ENCODE data around the gene SLC2A5.

The SLC2A5 gene

GRCh38 chr1:9086796-9087195, 17.4 kb upstream of the SLC2A5 start:
- H3K4me3 ChIP-seq (ENCODE audit: low read length), result no peak overlapping the region
- H3K36me3 ChIP-seq (ENCODE audit: control insufficient read depth, low read depth, low read length), result no peaks in the 10 kb centered on the region
- H3K27ac ChIP-seq (ENCODE audit: low read length), result no peak overlapping the region
- no peaks in the 10 kb centered on the region for H3K4me1 ChIP-seq (ENCODE audit: control insufficient read depth, low read depth, low read length)
- H3K27me3 ChIP-seq (ENCODE audit: control insufficient read depth, insufficient read depth, low read length), result no peaks in the 10 kb centered on the region
- no peak overlapping the region for H3K9ac ChIP-seq (ENCODE audit: low read length)
- H3K9me3 ChIP-seq (ENCODE audit: control insufficient read depth, low read depth, low read length), result no peaks in the 10 kb centered on the region

- Histone ChIP-seq H3K4me1 (ENCODE audit: control insufficient read depth, low read depth, low read length) (no peaks in the 10 kb centered on the region), H3K27ac (ENCODE audit: low read length) (no peak overlapping the region)
Measured at GRCh38 chr1:9086045-9086444, 16.6 kb upstream of the SLC2A5 start.

GRCh38 chr1:9085306-9085940, 16.0 kb upstream of the SLC2A5 start:
- Histone ChIP-seq H3K27ac (ENCODE audit: low read length) (no peak overlapping the region), H3K9me3 (ENCODE audit: control insufficient read depth, low read depth, low read length) (no peaks in the 10 kb centered on the region), H3K4me3 (ENCODE audit: low read length) (no peak overlapping the region), H3K27me3 (ENCODE audit: control insufficient read depth, insufficient read depth, low read length) (no peaks in the 10 kb centered on the region), H3K9ac (ENCODE audit: low read length) (no peak overlapping the region), H3K36me3 (ENCODE audit: control insufficient read depth, low read depth, low read length) (no peaks in the 10 kb centered on the region), H3K4me1 (ENCODE audit: control insufficient read depth, low read depth, low read length) (no peaks in the 10 kb centered on the region)

More at GRCh38 chr1:9086045-9086444, 16.6 kb upstream of the SLC2A5 start:
- no peaks in the 10 kb centered on the region for H3K9me3 ChIP-seq (ENCODE audit: control insufficient read depth, low read depth, low read length)
- no peaks in the 10 kb centered on the region for H3K36me3 ChIP-seq (ENCODE audit: control insufficient read depth, low read depth, low read length)
- H3K9ac ChIP-seq (ENCODE audit: low read length), result no peak overlapping the region
- H3K4me3 ChIP-seq (ENCODE audit: low read length), result no peak overlapping the region
- no peaks in the 10 kb centered on the region for H3K27me3 ChIP-seq (ENCODE audit: control insufficient read depth, insufficient read depth, low read length)

GRCh38 chr1:9084906-9085305, 15.5 kb upstream of the SLC2A5 start:
- no peaks in the 10 kb centered on the region for H3K4me1 ChIP-seq (ENCODE audit: control insufficient read depth, low read depth, low read length)
- H3K36me3 ChIP-seq (ENCODE audit: control insufficient read depth, low read depth, low read length), result no peaks in the 10 kb centered on the region
- no peaks in the 10 kb centered on the region for H3K9me3 ChIP-seq (ENCODE audit: control insufficient read depth, low read depth, low read length)
- no peaks in the 10 kb centered on the region for H3K27me3 ChIP-seq (ENCODE audit: control insufficient read depth, insufficient read depth, low read length)
- no peak overlapping the region for H3K27ac ChIP-seq (ENCODE audit: low read length)
- no peak overlapping the region for H3K9ac ChIP-seq (ENCODE audit: low read length)
- no peak overlapping the region for H3K4me3 ChIP-seq (ENCODE audit: low read length)

- Histone ChIP-seq H3K36me3 (ENCODE audit: control insufficient read depth, low read depth, low read length) (no peaks in the 10 kb centered on the region), H3K4me1 (ENCODE audit: control insufficient read depth, low read depth, low read length) (no peaks in the 10 kb centered on the region), H3K9ac (ENCODE audit: low read length) (no peak overlapping the region), H3K27ac (ENCODE audit: low read length) (no peak overlapping the region), H3K9me3 (ENCODE audit: control insufficient read depth, low read depth, low read length) (no peaks in the 10 kb centered on the region), H3K4me3 (ENCODE audit: low read length) (no peak overlapping the region), H3K27me3 (ENCODE audit: control insufficient read depth, insufficient read depth, low read length) (no peaks in the 10 kb centered on the region)
Measured at GRCh38 chr1:9081473-9081872, 12.0 kb upstream of the SLC2A5 start.

- H3K27ac ChIP-seq (ENCODE audit: low read length), result no peak overlapping the region
- H3K9me3 ChIP-seq (ENCODE audit: control insufficient read depth, low read depth, low read length), result no peaks in the 10 kb centered on the region
- no peak overlapping the region for H3K9ac ChIP-seq (ENCODE audit: low read length)
- no peak overlapping the region for H3K4me3 ChIP-seq (ENCODE audit: low read length)
- no peaks in the 10 kb centered on the region for H3K36me3 ChIP-seq (ENCODE audit: control insufficient read depth, low read depth, low read length)
- H3K4me1 ChIP-seq (ENCODE audit: control insufficient read depth, low read depth, low read length), result no peaks in the 10 kb centered on the region
- no peaks in the 10 kb centered on the region for H3K27me3 ChIP-seq (ENCODE audit: control insufficient read depth, insufficient read depth, low read length)
Measured at GRCh38 chr1:9080705-9081291, 11.4 kb upstream of the SLC2A5 start.

GRCh38 chr1:9079988-9080704, 10.7 kb upstream of the SLC2A5 start:
- H3K4me3 ChIP-seq (ENCODE audit: low read length), result no peak overlapping the region
- H3K27me3 ChIP-seq (ENCODE audit: control insufficient read depth, insufficient read depth, low read length), result no peaks in the 10 kb centered on the region
- no peaks in the 10 kb centered on the region for H3K36me3 ChIP-seq (ENCODE audit: control insufficient read depth, low read depth, low read length)
- no peaks in the 10 kb centered on the region for H3K9me3 ChIP-seq (ENCODE audit: control insufficient read depth, low read depth, low read length)
- H3K27ac ChIP-seq (ENCODE audit: low read length), result no peak overlapping the region
- H3K4me1 ChIP-seq (ENCODE audit: control insufficient read depth, low read depth, low read length), result no peaks in the 10 kb centered on the region
- H3K9ac ChIP-seq (ENCODE audit: low read length), result no peak overlapping the region

GRCh38 chr1:9078752-9079500, 9.5 kb upstream of the SLC2A5 start:
- H3K36me3 ChIP-seq (ENCODE audit: control insufficient read depth, low read depth, low read length), result no peaks in the 10 kb centered on the region
- H3K27ac ChIP-seq (ENCODE audit: low read length), result no peak overlapping the region
- no peaks in the 10 kb centered on the region for H3K9me3 ChIP-seq (ENCODE audit: control insufficient read depth, low read depth, low read length)
- no peaks in the 10 kb centered on the region for H3K4me1 ChIP-seq (ENCODE audit: control insufficient read depth, low read depth, low read length)
- no peaks in the 10 kb centered on the region for H3K27me3 ChIP-seq (ENCODE audit: control insufficient read depth, insufficient read depth, low read length)
- H3K4me3 ChIP-seq (ENCODE audit: low read length), result no peak overlapping the region
- no peak overlapping the region for H3K9ac ChIP-seq (ENCODE audit: low read length)

- Histone ChIP-seq H3K9ac (ENCODE audit: low read length) (no peak overlapping the region), H3K4me3 (ENCODE audit: low read length) (no peak overlapping the region), H3K4me1 (ENCODE audit: control insufficient read depth, low read depth, low read length) (no peaks in the 10 kb centered on the region), H3K36me3 (ENCODE audit: control insufficient read depth, low read depth, low read length) (no peaks in the 10 kb centered on the region), H3K9me3 (ENCODE audit: control insufficient read depth, low read depth, low read length) (no peaks in the 10 kb centered on the region), H3K27me3 (ENCODE audit: control insufficient read depth, insufficient read depth, low read length) (no peaks in the 10 kb centered on the region), H3K27ac (ENCODE audit: low read length) (no peak overlapping the region)
Measured at GRCh38 chr1:9078015-9078751, 8.7 kb upstream of the SLC2A5 start.

GRCh38 chr1:9075022-9075421, 5.6 kb upstream of the SLC2A5 start:
- H3K9ac ChIP-seq (ENCODE audit: low read length), result no peak overlapping the region
- no peak overlapping the region for H3K27ac ChIP-seq (ENCODE audit: low read length)
- no peak overlapping the region for H3K4me3 ChIP-seq (ENCODE audit: low read length)
- no peaks in the 10 kb centered on the region for H3K36me3 ChIP-seq (ENCODE audit: control insufficient read depth, low read depth, low read length)
- H3K27me3 ChIP-seq (ENCODE audit: control insufficient read depth, insufficient read depth, low read length), result no peaks in the 10 kb centered on the region
- H3K9me3 ChIP-seq (ENCODE audit: control insufficient read depth, low read depth, low read length), result no peaks in the 10 kb centered on the region
- no peaks in the 10 kb centered on the region for H3K4me1 ChIP-seq (ENCODE audit: control insufficient read depth, low read depth, low read length)

- Histone ChIP-seq H3K27ac (ENCODE audit: low read length) (no peak overlapping the region), H3K36me3 (ENCODE audit: control insufficient read depth, low read depth, low read length) (no peaks in the 10 kb centered on the region), H3K9ac (ENCODE audit: low read length) (no peak overlapping the region), H3K9me3 (ENCODE audit: control insufficient read depth, low read depth, low read length) (no peaks in the 10 kb centered on the region), H3K4me1 (ENCODE audit: control insufficient read depth, low read depth, low read length) (peaks cover 11% of the 10 kb centered on the region), H3K27me3 (ENCODE audit: control insufficient read depth, insufficient read depth, low read length) (no peaks in the 10 kb centered on the region), H3K4me3 (ENCODE audit: low read length) (no peak overlapping the region)
Measured at GRCh38 chr1:9073143-9073542, 3.7 kb upstream of the SLC2A5 start.
